SK-N-SH treated with all-trans-retinoic acid at 6 μM for 48 hours (cell line): ENCODE results near the gene C3orf70.

Experiments used
- ATAC-seq: fragments of 200-7000 bp; cut with Tn5 transposase; 3 replicates; pipeline ENCODE4 v1.9.1; 2020; ENCODE audit warnings: mild to moderate bottlenecking, moderate library complexity
- BACH2 ChIP-seq: fragments of 250-450 bp; sonication (Bioruptor Pico); IDR thresholded peaks from 2 replicates; pipeline ENCODE4 v1.9.0; 2021; ENCODE audit warnings: mild to moderate bottlenecking, borderline replicate concordance
- CSDC2 ChIP-seq: fragments of 250-450 bp; sonication (Bioruptor Pico); IDR thresholded peaks from 2 replicates; pipeline ENCODE4 v1.5.0; 2020; ENCODE audit warnings: mild to moderate bottlenecking, moderate library complexity
- ESRRG ChIP-seq: fragments of 250-450 bp; sonication (Bioruptor Pico); IDR thresholded peaks from 2 replicates; pipeline ENCODE4 v1.6.1; 2021; ENCODE audit warnings: mild to moderate bottlenecking
- ISL1 ChIP-seq: fragments of 250-450 bp; sonication (Bioruptor Pico); IDR thresholded peaks from 2 replicates; pipeline ENCODE4 v2.1.2; 2022; ENCODE audit warnings: mild to moderate bottlenecking, moderate library complexity
- OSR1 ChIP-seq: fragments of 250-450 bp; sonication (Bioruptor Pico); IDR thresholded peaks from 2 replicates; pipeline ENCODE4 v1.8.0; 2022; ENCODE audit warnings: moderate library complexity, mild to moderate bottlenecking, inconsistent platforms
- PATZ1 ChIP-seq: fragments of 250-450 bp; sonication (Bioruptor Pico); IDR thresholded peaks from 2 replicates; pipeline ENCODE4 v1.8.0; 2020; ENCODE audit warnings: mild to moderate bottlenecking, moderate library complexity, borderline replicate concordance
- PPARA ChIP-seq: fragments of 250-450 bp; sonication (Bioruptor Pico); IDR thresholded peaks from 2 replicates; pipeline ENCODE4 v1.5.0; 2020; ENCODE audit warnings: mild to moderate bottlenecking, borderline replicate concordance
- RARB ChIP-seq: fragments of 250-450 bp; sonication (Bioruptor Pico); IDR thresholded peaks from 2 replicates; pipeline ENCODE4 v1.8.0; 2021; ENCODE audit warnings: mild to moderate bottlenecking, moderate library complexity
- SNAI2 ChIP-seq: fragments of 250-450 bp; sonication (Bioruptor Pico); IDR thresholded peaks from 2 replicates; pipeline ENCODE4 v1.5.0; 2020; ENCODE audit warnings: mild to moderate bottlenecking, moderate library complexity
- TCF4 ChIP-seq: fragments of 250-450 bp; sonication (Bioruptor Pico); IDR thresholded peaks from 2 replicates; pipeline ENCODE4 v1.8.0; 2021; ENCODE audit warnings: mild to moderate bottlenecking, moderate library complexity, borderline replicate concordance
- TOX ChIP-seq: fragments of 250-450 bp; sonication (Bioruptor Pico); IDR thresholded peaks from 2 replicates; pipeline ENCODE4 v1.8.0; 2021; ENCODE audit warnings: mild to moderate bottlenecking, moderate library complexity, borderline replicate concordance
- ZC3H10 ChIP-seq: fragments of 250-450 bp; sonication (Bioruptor Pico); IDR thresholded peaks from 2 replicates; pipeline ENCODE4 v1.5.1; 2021; ENCODE audit warnings: mild to moderate bottlenecking, moderate library complexity
- ZFP3 ChIP-seq: fragments of 250-450 bp; sonication (Bioruptor Pico); IDR thresholded peaks from 2 replicates; pipeline ENCODE4 v1.5.0; 2020; ENCODE audit warnings: mild to moderate bottlenecking, moderate library complexity
- ZFP30 ChIP-seq: fragments of 450-650 bp; formaldehyde crosslinking; IDR thresholded peaks from 2 replicates; pipeline ENCODE4 v1.5.0; 2022; ENCODE audit warnings: mild to moderate bottlenecking, moderate library complexity
- ZNF565 ChIP-seq: fragments of 450-650 bp; formaldehyde crosslinking; conservative IDR thresholded peaks from 2 replicates; pipeline ENCODE4 v1.5.0; 2020; ENCODE audit warnings: low read depth, mild to moderate bottlenecking, moderate library complexity
- ZNF70 ChIP-seq: fragments of 450-650 bp; formaldehyde crosslinking; IDR thresholded peaks from 2 replicates; pipeline ENCODE4 v1.5.0; 2020; ENCODE audit warnings: mild to moderate bottlenecking, moderate library complexity
- TF ChIP-seq, protein P1 (sequence below): fragments of 250-450 bp; sonication (Bioruptor Pico); IDR thresholded peaks from 2 replicates; pipeline ENCODE4 v1.8.0; 2021; ENCODE audit warnings: low read depth, mild to moderate bottlenecking, moderate library complexity, borderline replicate concordance
- TF ChIP-seq, protein P2 (sequence below): fragments of 250-450 bp; sonication (Bioruptor Pico); IDR thresholded peaks from 2 replicates; pipeline ENCODE4 v1.5.0; 2020; ENCODE audit warnings: mild to moderate bottlenecking, moderate library complexity

Gene C3orf70

GRCh38 chr3:185149591-185149990 lies 3.3 kb downstream of the C3orf70 start:
- no peak for TF ChIP-seq ISL1 (CRISPR knock-in tag)
- TF ChIP-seq TCF4 (CRISPR knock-in tag): no peak
- no peak for TF ChIP-seq ZNF565 (CRISPR knock-in tag)
- TF ChIP-seq ZNF70 (CRISPR knock-in tag): no peak
- TF ChIP-seq SNAI2 (CRISPR knock-in tag): no peak
- TF ChIP-seq ESRRG: no peak
- no peak for TF ChIP-seq BACH2 (CRISPR knock-in tag)
- no peak for TF ChIP-seq OSR1
- no peak for TF ChIP-seq ZFP30 (CRISPR knock-in tag)
- no peak for ATAC-seq

DNA sequence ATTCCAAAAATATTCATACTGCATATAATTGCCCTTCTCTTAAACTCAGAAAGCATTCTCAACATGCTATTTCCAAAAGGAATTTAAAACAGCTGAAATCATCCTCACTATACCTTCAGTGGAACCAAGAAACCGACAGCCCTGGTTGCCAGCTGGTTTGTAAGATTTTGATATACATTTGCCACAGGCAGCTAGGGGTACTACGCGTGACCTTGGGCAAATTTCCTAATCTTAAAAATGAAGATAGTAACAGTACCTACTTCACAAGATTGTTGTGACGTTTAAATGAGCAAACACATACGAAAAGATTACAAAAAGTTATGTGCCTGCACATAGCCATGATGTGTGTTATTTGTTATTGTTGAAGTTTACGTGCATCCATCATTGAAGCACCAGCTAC lies 7.3 kb downstream of the C3orf70 start:
- TF ChIP-seq ZFP30 (CRISPR knock-in tag) (no peak), ZFP3 (CRISPR knock-in tag) (no peak), TCF4 (CRISPR knock-in tag) (no peak), CSDC2 (CRISPR knock-in tag) (no peak), ZNF565 (CRISPR knock-in tag) (no peak), ZC3H10 (no peak), TOX (no peak), RARB (CRISPR knock-in tag) (no peak), PPARA (CRISPR knock-in tag) (no peak), BACH2 (CRISPR knock-in tag) (no peak), ISL1 (CRISPR knock-in tag) (no peak), ZNF70 (CRISPR knock-in tag) (no peak)
- TF ChIP-seq, protein P1, sequence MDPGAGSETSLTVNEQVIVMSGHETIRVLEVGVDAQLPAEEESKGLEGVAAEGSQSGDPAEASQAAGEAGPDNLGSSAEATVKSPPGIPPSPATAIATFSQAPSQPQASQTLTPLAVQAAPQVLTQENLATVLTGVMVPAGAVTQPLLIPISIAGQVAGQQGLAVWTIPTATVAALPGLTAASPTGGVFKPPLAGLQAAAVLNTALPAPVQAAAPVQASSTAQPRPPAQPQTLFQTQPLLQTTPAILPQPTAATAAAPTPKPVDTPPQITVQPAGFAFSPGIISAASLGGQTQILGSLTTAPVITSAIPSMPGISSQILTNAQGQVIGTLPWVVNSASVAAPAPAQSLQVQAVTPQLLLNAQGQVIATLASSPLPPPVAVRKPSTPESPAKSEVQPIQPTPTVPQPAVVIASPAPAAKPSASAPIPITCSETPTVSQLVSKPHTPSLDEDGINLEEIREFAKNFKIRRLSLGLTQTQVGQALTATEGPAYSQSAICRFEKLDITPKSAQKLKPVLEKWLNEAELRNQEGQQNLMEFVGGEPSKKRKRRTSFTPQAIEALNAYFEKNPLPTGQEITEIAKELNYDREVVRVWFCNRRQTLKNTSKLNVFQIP: no peak
- ATAC-seq: no peak

DNA sequence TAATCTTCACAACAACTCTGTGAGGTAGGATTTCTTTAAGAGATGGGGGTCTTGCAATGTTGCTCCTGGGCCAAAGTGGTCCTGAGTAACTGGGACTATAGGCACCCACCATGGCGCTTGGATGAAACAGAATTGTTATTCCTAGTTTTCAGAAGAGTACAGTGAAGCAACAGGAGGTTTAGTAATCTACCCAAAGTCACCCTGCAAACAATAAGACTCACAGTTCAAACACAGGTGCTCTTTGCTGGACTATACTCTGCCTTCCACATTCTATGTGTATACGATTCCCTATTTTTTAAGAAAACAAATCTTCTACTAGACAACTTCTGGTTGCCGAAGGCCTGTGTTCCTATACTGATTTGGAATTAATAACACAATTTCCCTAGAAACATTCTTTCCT lies 8.1 kb downstream of the C3orf70 start:
- no peak for ATAC-seq
- TF ChIP-seq, protein P1: no peak
- TF ChIP-seq ZC3H10: no peak
- TF ChIP-seq RARB (CRISPR knock-in tag): no peak

GRCh38 chr3:185137821-185138220 lies 15.0 kb downstream of the C3orf70 start:
- no peak for ATAC-seq
- TF ChIP-seq CSDC2 (CRISPR knock-in tag) (no peak), PPARA (CRISPR knock-in tag) (no peak)

DNA sequence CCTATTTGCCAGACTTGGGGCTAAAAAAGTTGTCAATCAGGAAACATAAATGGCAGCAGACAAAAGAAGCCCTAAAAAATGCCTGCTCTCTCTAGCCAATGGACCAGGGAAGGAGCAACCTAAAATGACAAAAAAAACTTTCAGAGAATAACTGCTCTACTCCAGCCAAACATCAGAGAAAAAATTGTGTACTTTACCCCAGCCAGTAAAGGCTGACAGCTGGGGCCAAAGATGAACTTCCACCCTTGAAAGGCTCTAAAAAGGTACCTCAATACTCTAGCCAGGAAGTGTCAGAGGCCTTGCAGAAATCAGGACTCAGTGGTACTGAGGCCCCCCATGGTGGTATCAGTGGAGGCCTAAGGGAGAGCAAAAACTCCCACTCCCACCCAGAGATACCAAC lies 18.4 kb downstream of the C3orf70 start:
- no peak for ATAC-seq
- TF ChIP-seq BACH2 (CRISPR knock-in tag): no peak
- TF ChIP-seq ISL1 (CRISPR knock-in tag): no peak
- no peak for TF ChIP-seq ZFP30 (CRISPR knock-in tag)
- no peak for TF ChIP-seq PATZ1 (CRISPR knock-in tag)
- no peak for TF ChIP-seq ZNF565 (CRISPR knock-in tag)
- TF ChIP-seq ESRRG: no peak
- TF ChIP-seq, protein P2, sequence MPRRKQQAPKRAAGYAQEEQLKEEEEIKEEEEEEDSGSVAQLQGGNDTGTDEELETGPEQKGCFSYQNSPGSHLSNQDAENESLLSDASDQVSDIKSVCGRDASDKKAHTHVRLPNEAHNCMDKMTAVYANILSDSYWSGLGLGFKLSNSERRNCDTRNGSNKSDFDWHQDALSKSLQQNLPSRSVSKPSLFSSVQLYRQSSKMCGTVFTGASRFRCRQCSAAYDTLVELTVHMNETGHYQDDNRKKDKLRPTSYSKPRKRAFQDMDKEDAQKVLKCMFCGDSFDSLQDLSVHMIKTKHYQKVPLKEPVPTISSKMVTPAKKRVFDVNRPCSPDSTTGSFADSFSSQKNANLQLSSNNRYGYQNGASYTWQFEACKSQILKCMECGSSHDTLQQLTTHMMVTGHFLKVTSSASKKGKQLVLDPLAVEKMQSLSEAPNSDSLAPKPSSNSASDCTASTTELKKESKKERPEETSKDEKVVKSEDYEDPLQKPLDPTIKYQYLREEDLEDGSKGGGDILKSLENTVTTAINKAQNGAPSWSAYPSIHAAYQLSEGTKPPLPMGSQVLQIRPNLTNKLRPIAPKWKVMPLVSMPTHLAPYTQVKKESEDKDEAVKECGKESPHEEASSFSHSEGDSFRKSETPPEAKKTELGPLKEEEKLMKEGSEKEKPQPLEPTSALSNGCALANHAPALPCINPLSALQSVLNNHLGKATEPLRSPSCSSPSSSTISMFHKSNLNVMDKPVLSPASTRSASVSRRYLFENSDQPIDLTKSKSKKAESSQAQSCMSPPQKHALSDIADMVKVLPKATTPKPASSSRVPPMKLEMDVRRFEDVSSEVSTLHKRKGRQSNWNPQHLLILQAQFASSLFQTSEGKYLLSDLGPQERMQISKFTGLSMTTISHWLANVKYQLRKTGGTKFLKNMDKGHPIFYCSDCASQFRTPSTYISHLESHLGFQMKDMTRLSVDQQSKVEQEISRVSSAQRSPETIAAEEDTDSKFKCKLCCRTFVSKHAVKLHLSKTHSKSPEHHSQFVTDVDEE: no peak
- TF ChIP-seq, protein P1: no peak
